HEK293 (cell line): Measurements from ENCODE around the gene CDH26.

Experiments
- GLI4 ChIP-seq: fragments of 450-650 bp; formaldehyde crosslinking; IDR thresholded peaks from 2 replicates; pipeline ENCODE4 v1.5.1; 2016; ENCODE audit warnings: missing biosample characterization, missing genetic modification characterization
- PRDM1 ChIP-seq: fragments of 450-650 bp; formaldehyde crosslinking; IDR thresholded peaks from 2 replicates; pipeline ENCODE4; 2016; ENCODE audit warnings: missing biosample characterization, missing genetic modification characterization
- YY1 ChIP-seq: fragments of 450-650 bp; formaldehyde crosslinking; IDR thresholded peaks from 2 replicates; pipeline ENCODE4 v1.5.1; 2018; ENCODE audit warnings: missing biosample characterization, missing genetic modification characterization
- ZNF473 ChIP-seq: fragments of 450-650 bp; formaldehyde crosslinking; IDR thresholded peaks from 2 replicates; pipeline ENCODE4 v1.5.1; 2017; ENCODE audit warnings: missing biosample characterization, missing genetic modification characterization
- ZNF548 ChIP-seq: fragments of 450-650 bp; formaldehyde crosslinking; IDR thresholded peaks from 2 replicates; pipeline ENCODE4 v1.5.1; 2016; ENCODE audit warnings: missing biosample characterization, missing genetic modification characterization
- TF ChIP-seq, protein P1 (sequence below): fragments of 450-650 bp; formaldehyde crosslinking; IDR thresholded peaks from 2 replicates; pipeline ENCODE4 v1.5.1; 2016; ENCODE audit warnings: missing biosample characterization, missing genetic modification characterization
- TF ChIP-seq, protein P2 (sequence below): fragments of 450-650 bp; formaldehyde crosslinking; IDR thresholded peaks from 2 replicates; pipeline ENCODE4 v1.5.1; 2016; ENCODE audit warnings: missing biosample characterization, missing genetic modification characterization

DNA sequence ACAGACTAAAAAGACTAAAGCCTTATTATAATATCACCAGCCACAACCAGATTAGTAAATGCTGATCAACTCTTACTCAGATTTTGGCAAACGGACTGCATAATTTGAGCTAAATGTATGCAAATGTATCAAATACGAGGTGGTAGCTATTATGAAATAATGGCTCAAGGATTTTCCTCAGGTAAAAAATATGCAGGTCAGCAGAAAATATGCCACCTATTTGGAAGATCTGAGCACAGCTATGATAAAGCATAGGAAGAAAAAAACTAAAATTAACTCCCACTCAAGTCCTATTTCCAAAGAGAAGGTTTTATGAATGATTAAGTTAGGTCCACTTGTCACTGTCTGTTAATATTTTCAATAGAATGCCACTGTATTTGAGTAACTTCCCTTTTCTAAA lies 47.2 kb upstream of the CDH26 start:
- TF ChIP-seq, protein P1, sequence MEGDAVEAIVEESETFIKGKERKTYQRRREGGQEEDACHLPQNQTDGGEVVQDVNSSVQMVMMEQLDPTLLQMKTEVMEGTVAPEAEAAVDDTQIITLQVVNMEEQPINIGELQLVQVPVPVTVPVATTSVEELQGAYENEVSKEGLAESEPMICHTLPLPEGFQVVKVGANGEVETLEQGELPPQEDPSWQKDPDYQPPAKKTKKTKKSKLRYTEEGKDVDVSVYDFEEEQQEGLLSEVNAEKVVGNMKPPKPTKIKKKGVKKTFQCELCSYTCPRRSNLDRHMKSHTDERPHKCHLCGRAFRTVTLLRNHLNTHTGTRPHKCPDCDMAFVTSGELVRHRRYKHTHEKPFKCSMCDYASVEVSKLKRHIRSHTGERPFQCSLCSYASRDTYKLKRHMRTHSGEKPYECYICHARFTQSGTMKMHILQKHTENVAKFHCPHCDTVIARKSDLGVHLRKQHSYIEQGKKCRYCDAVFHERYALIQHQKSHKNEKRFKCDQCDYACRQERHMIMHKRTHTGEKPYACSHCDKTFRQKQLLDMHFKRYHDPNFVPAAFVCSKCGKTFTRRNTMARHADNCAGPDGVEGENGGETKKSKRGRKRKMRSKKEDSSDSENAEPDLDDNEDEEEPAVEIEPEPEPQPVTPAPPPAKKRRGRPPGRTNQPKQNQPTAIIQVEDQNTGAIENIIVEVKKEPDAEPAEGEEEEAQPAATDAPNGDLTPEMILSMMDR (tag by site-specific recombination): no peak
- TF ChIP-seq, protein P2, sequence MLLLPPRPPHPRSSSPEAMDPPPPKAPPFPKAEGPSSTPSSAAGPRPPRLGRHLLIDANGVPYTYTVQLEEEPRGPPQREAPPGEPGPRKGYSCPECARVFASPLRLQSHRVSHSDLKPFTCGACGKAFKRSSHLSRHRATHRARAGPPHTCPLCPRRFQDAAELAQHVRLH (tag by site-specific recombination): no peak
- no peak for TF ChIP-seq ZNF473
- no peak for TF ChIP-seq YY1 (tag by site-specific recombination)
- no peak for TF ChIP-seq GLI4 (tag by site-specific recombination)
- no peak for TF ChIP-seq PRDM1 (tag by site-specific recombination)
- TF ChIP-seq ZNF548 (tag by site-specific recombination): no peak
